Measurements from ENCODE around the gene COPS7A. TPM values are rescaled to one million over a fixed set of nuclear protein-coding genes. Genes with fewer than 3 reads are reported as not detected.

The COPS7A gene
- total RNA-seq, 1 experiment from 2014 or later: 34.2 TPM

GRCh38 chr12:6752167-6752920 is 28.5 kb downstream of the COPS7A start:
- Histone ChIP-seq H3K4me1 (ENCODE audit: insufficient read depth, low read length) (peaks cover 6% of the 10 kb centered on the region; the same call in 1 of the 2 replicates), H3T11ph (ENCODE audit: low read length) (no peak overlapping the region), H3K79me1 (ENCODE audit: insufficient read depth, low read depth, low read length, poor library complexity, severe bottlenecking) (peaks cover 8% of the 10 kb centered on the region), H4K8ac (replicated peaks; ENCODE audit: insufficient read length, low read depth, low read length) (no peak overlapping the region), H3K4me2 (ENCODE audit: insufficient read depth, insufficient read length, low read length) (peak overlapping the region; percentile 94), H3K56ac (ENCODE audit: insufficient read length, low read depth, low read length) (no peak overlapping the region), H3K9ac (ENCODE audit: extremely low read depth, insufficient read length, low read length) (peak overlapping the region; percentile 91), H3K27me3 (ENCODE audit: insufficient read depth, low read length) (no peaks in the 10 kb centered on the region), H4K20me1 (ENCODE audit: control insufficient read depth, insufficient read depth, insufficient read length) (no peaks in the 10 kb centered on the region), H2BK5ac (ENCODE audit: insufficient read length, low read length) (no peak overlapping the region), H3K4ac (ENCODE audit: low read depth, low read length) (no peak overlapping the region; the same call in 1 of the 2 replicates), H3K23me2 (ENCODE audit: insufficient read length, low read depth, low read length, poor library complexity, severe bottlenecking) (peaks cover 3% of the 10 kb centered on the region), H2BK20ac (ENCODE audit: low read depth, low read length, poor library complexity, severe bottlenecking) (no peak overlapping the region), H2BK120ac (ENCODE audit: low read depth, low read length, poor library complexity, severe bottlenecking) (no peak overlapping the region), H2BK12ac (ENCODE audit: insufficient read length, low read depth, low read length) (no peak overlapping the region), H2AFZ (ENCODE audit: low read length) (no peak overlapping the region), H4K5ac (ENCODE audit: insufficient read length, low read depth, low read length) (no peak overlapping the region), H3K18ac (ENCODE audit: insufficient read length, low read depth, low read length) (peak overlapping the region; percentile 92), H2BK15ac (ENCODE audit: low read depth, low read length) (no peak overlapping the region), H3K27ac (ENCODE audit: insufficient read length, low read depth, low read length) (no peak overlapping the region), H3K9me3 (ENCODE audit: control insufficient read depth, low read depth, low read length) (no peaks in the 10 kb centered on the region), H3K14ac (ENCODE audit: insufficient read depth, low read length) (peak overlapping the region; percentile 90), H3K23ac (ENCODE audit: insufficient read length, low read depth, low read length) (no peak overlapping the region), H4K91ac (ENCODE audit: insufficient read length, low read depth, low read length) (no peak overlapping the region), H2AK5ac (ENCODE audit: insufficient read length, low read length) (no peak overlapping the region), H3K79me2 (ENCODE audit: insufficient read depth, low read length) (peaks cover 4% of the 10 kb centered on the region)
- H3K9me3 Mint-ChIP-seq: no peaks in the 10 kb centered on the region
- peak; percentile 68 for DNase-seq
- peak overlapping the region; percentile 91 to 98 for H3K4me3 Mint-ChIP-seq
- H3K36me3 Mint-ChIP-seq (ENCODE audit: insufficient read depth in 1 of 3, low read depth in 3 of 3): peaks cover 39 to 50% (median 49%) of the 10 kb centered on the region in 3 experiments; a peak in 6 of 7 replicates
- peak; percentile 42; the same call in 2 of the 3 replicates for TF ChIP-seq CTCF (conservative IDR thresholded peaks at IDR 0.05)
- no CpG with 5 or more reads among the region's 24 CpGs for WGBS (ENCODE audit: extremely low coverage, insufficient read length, low lambda C conversion rate)
- H3K27ac Mint-ChIP-seq: peak overlapping the region; percentile 86 to 99 (median 92)
- H3K27me3 Mint-ChIP-seq (ENCODE audit: low read depth): no peaks in the 10 kb centered on the region
- peaks cover 21 to 26% of the 10 kb centered on the region in 2 experiments for H3K4me1 Mint-ChIP-seq
